Activated CD4-positive, alpha-beta T cell treated with anti-CD3 and anti-CD28 coated beads for 24 hours (primary cell): ENCODE measurements around the gene AFAP1.

ENCODE experiments used
- DNase-seq, 2 donors: peaks; one replicate each; pipeline ENCODE4 v3.0.0-alpha.2; 2020; ENCODE audit warnings: low read depth in 2 of 2

The AFAP1 gene

DNA sequence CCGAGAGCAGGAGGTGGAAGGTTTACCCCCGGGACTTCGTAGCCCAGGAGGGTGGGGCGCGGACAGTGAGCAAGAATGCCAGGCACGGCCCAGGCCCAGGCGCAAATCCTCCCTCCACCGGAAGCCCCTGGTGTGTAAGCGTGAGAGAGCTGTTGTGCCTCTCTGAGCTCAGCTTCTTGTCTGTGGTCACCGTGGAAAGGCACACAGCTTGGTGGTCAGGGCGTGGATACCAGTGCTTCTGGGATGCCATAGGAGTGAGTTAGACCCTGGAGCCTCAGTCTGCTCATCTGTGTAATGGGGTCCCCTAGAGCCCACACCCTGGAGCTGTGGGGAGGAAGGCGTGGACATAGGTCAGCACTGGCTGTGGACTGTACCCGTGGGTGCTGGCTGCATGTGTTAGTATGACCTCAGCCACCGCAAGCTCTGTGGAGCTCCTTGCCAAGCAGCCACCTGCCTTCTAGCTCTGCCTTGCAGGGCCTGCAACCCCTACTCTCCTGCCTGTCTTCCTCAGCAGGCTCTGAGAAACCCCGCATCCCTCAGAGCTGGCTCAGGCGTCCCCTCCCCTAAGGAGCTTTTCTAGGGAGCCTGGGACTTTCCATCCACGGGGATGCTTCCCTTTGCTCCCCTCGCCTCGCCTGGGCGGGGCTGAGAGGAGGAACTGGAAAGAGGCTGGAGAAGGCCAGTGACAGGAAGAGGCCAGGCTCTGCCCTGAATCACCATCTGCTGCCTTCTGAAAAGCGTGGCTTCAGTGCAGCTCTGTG is 28.0 kb upstream of the AFAP1 start:
- DNase-seq: no peak

- no peak for DNase-seq
Observed at GRCh38 chr4:7967063-7967440, 27.4 kb upstream of the AFAP1 start.

DNA sequence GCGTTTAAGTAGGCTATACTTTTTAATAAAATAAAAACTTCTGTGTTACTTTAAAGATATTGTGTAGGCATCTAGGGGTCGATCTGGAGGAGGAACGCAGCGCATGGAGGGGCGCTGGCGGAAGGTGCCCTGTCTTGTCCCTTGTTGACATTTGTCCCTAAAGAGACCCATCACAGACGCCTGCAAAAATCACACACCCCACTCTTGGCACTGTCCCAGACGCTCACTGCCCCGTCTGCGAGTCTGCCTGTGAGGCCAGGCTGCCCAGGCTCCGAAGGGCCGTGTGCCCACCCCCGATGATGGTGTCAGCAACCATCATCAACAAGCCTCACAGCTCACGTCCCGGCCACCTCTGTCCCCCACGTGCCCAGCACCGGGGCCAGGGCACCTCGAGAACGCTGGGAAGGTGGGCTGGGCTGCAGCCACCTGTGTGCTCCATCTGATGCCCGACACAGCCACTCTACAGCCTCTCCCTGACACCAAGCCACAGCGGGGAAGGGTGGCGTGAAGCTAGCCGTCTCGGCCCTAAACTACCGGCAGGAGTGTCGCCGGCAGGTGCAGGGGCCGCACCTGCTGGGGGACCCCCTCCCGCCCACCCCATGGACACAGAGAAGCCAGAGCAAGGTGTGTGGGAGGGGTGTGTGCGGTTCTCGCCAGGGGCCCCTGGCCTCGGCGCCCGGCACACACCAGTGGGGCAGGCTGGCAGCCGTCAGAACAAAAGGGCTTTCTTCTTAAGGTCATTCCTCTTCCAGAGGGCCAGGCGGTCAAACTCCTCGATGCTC is 26.8 kb upstream of the AFAP1 start:
- DNase-seq: no peak

- DNase-seq: no peak
Observed at GRCh38 chr4:7964890-7965662, 25.4 kb upstream of the AFAP1 start.

DNA sequence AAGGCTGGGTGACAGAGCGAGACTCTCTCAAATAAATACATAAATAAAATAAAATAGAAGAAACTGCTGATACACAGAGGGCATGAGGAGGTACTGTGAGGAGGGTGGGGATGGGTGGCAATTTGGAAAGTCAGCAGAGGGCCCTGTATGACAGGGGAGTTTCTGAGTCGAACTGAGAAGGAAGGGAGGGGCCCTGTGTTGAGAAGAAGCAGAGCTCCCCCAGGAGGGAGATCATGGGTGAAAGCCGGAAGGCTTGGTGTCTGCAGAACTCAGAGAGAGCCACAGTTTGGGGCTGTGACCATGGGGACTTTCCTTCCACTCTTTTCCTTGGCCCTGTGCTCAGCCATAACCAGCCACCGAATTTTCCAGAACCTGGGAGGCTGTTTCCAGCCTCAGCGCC is 24.8 kb upstream of the AFAP1 start:
- DNase-seq: no peak

DNA sequence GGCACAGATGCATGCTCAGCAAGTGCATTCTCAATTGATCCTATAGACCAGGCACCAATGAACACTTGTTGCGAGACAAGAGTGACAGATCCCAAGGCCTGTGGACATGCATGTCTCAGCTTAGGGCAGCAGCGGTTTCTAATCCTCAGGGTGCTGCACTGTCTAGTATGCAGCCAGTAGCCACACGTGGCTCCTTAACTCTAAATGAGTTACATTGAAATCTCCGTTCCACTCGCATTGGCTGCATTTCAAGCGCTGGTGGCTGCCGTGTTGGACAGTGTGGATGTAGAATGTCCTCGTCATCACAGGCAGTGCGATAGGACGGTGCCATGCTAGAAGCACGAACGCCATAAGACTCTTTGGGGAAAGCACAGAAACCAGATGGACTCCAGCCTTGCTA is 24.0 kb upstream of the AFAP1 start:
- no peak for DNase-seq

DNA sequence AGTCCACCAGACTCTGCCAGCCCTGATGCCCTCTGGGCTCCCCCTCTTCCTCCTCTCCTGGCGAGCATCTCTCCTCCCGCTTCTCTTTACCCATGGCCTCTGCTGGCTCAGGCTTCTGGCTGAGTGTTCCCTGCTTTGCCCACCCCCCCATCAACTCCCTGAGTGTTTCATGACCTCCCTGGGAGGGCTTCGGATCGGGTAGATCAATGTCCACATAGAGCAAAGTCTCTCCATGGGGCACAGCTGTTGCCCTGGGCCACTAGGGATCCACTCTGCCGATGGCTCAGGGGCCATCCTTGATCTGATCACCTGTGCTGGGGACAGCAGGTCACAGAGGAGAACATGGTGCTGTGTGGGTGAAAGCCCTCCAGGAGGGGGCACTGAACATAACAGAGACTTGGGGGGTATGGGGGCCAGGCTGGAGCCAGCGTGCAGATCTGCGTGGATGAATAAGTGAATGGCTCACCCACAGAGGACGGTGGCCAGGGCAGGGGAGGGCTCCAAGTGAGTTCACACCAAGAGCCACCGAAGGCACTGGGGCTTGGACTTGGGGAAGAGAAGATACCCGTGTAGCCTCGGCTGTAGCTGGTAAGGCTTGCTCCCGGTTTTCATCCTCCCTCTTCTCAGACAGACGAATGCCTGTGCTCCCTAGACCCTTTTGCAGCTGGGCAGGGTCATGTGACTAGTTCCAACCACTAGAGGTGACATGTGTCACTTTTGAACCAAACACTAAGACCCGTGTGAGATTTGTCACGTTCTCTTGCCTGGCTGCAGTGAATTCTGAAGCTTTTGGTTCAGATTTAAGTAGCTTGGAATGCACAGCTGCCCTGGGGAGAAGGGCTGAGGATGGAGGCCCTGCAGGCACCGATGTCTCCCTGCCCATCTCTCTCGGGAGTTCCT is 23.2 kb upstream of the AFAP1 start:
- no peak for DNase-seq

DNA sequence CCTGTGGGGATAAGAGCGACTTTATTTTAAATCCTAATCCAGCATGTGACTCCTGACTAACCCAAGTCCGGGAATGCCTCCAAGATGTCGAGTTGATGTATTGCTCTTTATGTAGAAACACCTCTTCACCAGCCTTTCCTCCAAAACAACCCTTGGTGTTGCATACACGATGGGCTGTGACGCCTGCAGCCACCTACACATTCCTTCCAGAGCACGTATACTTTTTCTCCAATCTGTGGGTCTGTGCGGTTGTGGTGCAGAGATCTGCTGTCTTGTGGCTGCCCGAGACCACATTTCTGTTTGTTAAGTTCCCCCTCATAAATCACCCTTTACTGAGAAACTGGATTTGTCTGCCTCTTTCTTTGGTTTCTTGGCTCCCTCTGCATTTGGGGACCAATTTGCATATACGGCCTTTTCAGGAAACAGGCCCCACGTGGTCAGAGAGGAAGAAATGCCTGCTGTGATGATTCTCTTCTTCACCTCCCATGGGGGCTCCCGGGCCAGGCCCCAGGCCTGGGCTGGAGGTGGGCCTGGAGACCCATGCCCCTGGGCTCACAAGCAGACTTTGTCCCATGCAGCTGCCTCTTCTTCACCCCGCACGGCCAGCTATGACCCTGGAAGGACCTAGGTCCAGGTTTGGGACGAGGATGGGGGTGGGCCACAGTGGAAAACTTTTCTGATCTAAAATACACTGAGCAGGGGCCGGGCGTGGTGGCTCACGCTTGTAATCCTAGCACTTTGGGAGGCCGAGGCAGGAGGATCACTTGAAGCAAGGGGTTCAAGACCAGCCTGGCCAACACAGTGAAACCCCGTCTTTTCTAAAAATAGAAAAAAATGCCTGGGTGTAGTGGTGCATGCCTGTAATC is 21.4 kb upstream of the AFAP1 start:
- DNase-seq: peak; percentile 44 to 70

- DNase-seq: peak in 1 of 2 donors; percentile 17
Observed at GRCh38 chr4:7960017-7960789, 20.5 kb upstream of the AFAP1 start.

GRCh38 chr4:7959078-7959477 is 19.4 kb upstream of the AFAP1 start:
- DNase-seq: no peak

- DNase-seq: no peak
Observed at GRCh38 chr4:7956934-7957656, 17.4 kb upstream of the AFAP1 start.

DNA sequence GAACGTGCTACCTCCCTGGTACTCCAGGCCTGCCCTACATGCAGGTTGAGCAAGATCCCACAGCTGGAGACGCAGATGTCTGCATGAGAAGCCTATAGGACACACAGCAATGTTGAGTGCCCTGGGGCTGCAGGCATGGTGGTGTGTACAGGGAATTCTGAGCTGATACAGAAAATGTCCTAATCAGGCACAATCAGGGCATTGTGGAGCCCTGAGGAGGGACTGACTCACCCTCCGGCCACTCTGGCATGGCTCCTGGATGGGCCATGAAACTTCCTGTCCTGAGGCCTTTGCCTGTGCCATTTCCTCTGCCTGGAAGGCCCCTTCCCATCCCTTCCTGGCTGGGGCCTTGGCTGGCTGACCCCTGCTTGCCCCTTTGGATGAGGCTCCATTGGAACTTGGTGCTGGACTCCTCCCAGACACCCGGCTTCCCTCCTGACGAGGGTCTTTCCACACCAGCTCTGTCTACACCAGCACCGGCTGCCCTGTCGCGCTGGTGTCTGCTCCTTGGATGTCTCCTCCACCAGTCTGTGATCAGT is 16.7 kb upstream of the AFAP1 start:
- DNase-seq: no peak

DNA sequence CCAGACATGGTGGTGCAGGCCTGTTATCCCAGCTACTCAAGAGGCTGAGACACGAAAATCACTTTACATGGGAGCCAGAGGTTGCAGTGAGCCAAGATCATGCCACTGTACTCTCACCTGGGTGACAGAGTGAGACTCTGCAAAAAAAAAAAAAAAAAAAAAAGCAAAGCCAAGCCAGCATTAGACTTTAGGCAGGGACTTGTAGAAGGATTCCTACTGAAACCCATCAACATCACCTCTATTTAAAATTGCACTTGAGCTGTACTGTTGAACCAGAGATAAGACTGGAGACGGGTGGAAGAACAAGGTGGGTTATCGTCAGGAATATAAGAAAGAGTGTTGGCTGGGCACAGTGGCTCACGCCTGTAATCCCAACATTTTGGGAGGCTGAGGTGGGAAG is 15.7 kb upstream of the AFAP1 start:
- DNase-seq: no peak

DNA sequence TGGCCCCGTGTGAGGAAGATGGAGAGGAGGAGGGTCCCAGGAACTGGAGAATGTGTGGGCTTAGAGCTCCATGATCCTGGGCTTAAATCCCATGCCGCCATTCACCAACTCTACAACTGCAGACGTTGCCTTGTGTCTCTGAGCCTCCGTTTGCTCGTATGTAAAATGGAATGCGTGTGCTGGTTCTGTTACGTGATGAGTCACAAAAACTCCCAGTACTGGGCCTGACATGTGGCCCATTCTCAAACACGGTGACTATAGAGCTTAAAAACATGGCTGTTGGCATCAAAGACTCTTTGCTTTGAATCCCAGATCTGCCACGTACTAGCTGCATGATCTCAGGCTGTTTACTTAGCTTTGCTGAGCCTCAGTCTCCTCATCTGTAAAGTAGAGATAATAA is 13.0 kb upstream of the AFAP1 start:
- no peak for DNase-seq

DNA sequence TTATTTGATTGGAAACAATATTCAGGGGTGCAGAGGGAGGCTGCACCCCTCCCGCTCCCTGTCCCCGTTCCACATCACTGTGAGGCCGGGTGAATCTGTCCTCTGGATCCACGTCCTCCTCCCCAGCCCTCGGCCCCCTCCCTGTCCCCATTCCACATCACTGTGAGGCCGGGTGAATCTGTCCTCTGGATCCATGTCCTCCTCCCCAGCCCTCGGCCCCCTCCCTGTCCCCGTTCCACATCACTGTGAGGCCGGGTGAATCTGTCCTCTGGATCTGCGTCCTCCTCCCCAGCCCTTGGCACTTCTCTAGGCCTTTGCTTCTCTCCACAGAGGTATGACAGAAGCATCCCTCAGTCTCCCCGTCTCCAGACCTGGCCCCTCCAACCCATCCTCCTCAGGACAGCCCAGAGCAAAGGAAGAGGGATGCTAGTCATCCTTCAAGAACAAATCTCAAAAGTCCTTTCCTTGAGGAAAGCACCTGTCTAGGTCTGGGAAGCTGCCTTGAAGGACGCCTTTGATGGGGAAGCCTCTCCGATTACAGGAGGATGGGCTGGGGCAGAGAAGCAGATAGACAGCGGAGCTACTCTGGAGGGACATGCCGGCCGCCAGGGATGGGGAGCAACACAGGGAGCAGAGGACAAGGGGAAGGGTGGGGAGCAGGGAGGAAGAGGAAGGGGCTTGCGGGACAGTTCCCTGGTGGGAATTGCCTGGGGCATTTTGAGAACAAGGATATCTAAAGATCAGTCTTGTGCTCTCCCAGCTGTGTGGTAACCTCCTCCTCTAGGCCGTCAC is 10.8 kb upstream of the AFAP1 start:
- no peak for DNase-seq

DNA sequence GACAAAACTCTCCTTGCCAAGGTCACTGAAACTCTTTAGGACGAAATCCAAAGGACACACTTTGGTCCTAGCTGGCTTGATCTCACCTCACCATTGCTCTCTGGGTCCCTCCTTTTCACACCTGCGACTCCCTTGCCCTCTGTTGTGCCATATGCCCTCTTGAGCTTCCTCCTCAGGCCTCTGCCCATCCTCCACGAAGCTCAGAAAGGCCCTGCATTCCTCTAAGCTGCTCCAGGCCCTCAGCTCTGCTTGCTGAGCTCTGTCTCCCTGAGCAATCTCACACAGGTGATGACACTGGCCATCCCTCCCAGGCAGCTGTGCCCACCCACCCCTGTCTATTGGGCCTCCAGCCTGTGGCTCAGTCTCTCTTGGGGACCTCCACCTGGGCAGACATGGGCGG is 10.1 kb upstream of the AFAP1 start:
- DNase-seq: no peak

GRCh38 chr4:7947927-7948326 is 8.3 kb upstream of the AFAP1 start:
- no peak for DNase-seq
